ENCODE results near the gene PLEKHA5. TPM values are rescaled to one million over a fixed set of nuclear protein-coding genes. Genes with fewer than 3 reads are reported as not detected.
"Not testable (repeated sequence)": the region's sequence is repeated elsewhere in the genome, so short reads cannot be mapped to it uniquely, and the experiment has no call there.

The PLEKHA5 gene
- total RNA-seq, 1 donor from 2014 or later: 32.7 TPM

- no peak for ATAC-seq
These were observed 208.9 kb downstream of the PLEKHA5 start for GRCh38 chr12:19338405-19338804.

DNA sequence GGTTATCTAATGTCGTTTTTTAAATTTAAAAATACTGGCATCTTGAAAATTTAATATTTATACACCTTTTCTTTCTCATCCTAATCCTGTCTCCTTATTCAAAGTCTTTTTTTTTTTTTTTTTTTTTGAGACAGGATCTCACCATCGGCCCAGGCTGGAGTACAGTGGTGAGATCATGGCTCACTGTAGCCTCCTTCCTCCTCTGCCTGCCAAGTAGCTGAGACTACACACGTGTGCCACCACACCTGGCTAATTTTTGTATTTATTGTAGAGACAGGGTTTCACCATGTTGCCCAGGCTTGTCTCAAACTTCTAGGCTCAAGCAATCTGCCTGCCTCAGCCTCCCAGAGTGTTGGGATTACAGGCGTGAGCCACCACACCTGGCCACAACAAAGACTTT is 221.3 kb downstream of the PLEKHA5 start:
- peak; percentile 84 for ATAC-seq

- ATAC-seq: no peak
These were observed 221.8 kb downstream of the PLEKHA5 start for GRCh38 chr12:19351346-19351745.

- peak; percentile 80 for ATAC-seq
These were observed 240.2 kb downstream of the PLEKHA5 start for GRCh38 chr12:19369691-19370148.

- no peak for ATAC-seq
These were observed 244.1 kb downstream of the PLEKHA5 start for GRCh38 chr12:19373586-19373985.

DNA sequence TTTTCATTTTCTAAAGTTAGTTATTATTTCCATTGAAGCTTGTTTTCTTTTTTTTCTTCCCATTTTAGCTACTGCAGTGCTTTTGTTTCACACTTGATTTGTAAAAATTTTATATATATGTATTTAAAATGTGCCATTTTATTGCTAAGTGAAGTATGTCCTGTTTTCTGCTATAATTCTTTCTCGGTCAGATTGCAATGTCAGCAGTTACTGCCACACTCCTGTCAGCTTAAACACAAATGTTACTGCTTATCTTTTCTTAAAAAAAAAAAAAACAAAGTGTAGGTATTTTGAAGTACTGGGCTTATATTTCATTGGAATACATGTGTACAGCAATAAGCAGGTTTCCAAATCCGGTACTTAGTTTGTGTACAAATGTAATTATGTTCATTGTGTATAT is 246.4 kb downstream of the PLEKHA5 start:
- ATAC-seq: no peak

GRCh38 chr12:19376691-19377090 is 247.2 kb downstream of the PLEKHA5 start:
- ATAC-seq: no peak

- peak; percentile 85 for ATAC-seq
These were observed 252.6 kb downstream of the PLEKHA5 start for GRCh38 chr12:19382111-19382526.

- ATAC-seq: peak; percentile 48
These were observed 253.0 kb downstream of the PLEKHA5 start for GRCh38 chr12:19382563-19382962.

DNA sequence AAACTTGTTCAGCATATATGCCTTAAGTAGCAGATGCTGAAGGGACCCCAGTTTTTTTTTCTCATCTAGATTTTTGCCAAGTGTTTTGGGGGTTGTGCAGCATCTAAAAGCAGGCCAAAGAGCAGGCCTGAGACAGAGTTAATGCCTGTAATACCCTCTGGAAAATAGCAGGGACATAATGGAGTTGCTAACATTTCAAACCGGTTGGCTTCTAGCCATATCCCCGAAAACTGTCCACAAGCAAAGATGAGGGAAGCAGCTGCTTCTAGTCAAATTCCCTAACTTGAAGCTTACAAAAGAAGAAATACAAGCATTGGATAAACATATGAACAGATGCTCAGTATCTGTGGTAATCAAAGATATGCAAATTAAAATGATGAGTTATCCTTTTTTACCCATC is 257.6 kb downstream of the PLEKHA5 start:
- ATAC-seq: no peak

GRCh38 chr12:19388131-19388549 is 258.6 kb downstream of the PLEKHA5 start:
- no peak for ATAC-seq

DNA sequence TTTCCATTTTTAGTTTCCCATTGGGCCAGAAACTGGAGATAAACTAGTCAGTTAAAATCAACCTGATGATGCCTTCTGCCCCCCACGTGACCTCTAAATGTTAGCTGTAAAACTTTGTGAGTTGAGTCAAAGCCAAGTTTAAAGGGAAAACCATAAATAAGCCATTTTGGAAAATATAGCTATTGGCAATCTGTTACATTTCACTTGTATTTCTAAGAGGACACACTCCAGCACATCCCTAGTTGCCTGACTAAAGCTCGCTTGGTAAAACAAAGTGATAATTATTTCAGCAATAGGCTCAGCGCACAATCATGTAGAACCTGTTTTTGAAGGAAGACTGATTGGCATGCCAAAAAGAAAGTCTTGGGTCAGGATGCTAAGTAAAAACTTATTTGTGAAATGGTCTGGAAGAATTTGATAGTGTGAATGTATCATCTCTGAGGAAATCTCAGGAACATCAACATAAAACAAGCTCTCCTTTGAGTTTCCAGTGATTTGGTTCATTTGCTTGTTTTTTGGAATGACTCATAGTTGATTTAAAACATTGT is 260.6 kb downstream of the PLEKHA5 start:
- ATAC-seq: peak; percentile 69

DNA sequence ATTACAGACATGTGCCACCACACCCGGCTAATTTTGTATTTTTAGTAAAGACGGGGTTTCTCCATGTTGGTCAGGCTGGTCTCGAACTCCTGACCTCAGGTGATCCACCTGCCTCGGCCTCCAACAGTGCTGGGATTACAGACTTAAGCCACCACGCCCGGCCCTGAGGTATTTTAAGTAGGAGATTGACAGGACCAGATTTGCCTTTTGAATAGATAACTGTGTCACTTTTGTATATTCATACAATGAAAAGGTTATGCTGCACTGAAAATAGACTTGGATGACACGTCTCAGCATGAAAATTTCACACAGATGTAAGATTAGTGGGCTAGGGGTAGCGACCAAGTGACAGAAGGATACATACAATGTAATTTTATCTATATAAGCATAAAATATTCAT is 263.1 kb downstream of the PLEKHA5 start:
- not testable (repeated sequence) for ATAC-seq

GRCh38 chr12:19394385-19394784 is 264.9 kb downstream of the PLEKHA5 start:
- no peak for ATAC-seq

DNA sequence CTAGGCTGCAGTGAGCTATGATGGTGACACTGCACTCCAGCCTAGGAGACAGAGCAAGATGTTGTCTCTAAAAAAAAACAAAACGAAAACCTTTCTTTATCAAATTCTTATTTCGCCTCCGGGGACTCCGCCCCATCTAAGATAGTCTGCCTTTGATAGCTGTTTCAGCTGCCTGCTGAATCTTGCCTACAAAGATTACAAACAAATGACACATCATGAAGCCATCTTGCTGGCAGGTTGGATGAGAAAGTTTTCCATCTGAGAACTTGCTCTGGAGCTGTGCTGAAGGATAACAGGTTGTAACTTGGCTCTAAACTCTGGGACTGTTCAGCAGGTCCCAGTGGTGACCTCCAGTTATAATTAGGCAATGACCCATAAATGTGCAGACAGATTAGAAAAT is 268.0 kb downstream of the PLEKHA5 start:
- peak; percentile 77 for ATAC-seq

GRCh38 chr12:19398376-19399363 is 269.1 kb downstream of the PLEKHA5 start:
- no peak for ATAC-seq

GRCh38 chr12:19400649-19401285 is 271.2 kb downstream of the PLEKHA5 start:
- not testable (repeated sequence) for ATAC-seq

- ATAC-seq: peak; percentile 94
These were observed 272.7 kb downstream of the PLEKHA5 start for GRCh38 chr12:19402211-19402610.

DNA sequence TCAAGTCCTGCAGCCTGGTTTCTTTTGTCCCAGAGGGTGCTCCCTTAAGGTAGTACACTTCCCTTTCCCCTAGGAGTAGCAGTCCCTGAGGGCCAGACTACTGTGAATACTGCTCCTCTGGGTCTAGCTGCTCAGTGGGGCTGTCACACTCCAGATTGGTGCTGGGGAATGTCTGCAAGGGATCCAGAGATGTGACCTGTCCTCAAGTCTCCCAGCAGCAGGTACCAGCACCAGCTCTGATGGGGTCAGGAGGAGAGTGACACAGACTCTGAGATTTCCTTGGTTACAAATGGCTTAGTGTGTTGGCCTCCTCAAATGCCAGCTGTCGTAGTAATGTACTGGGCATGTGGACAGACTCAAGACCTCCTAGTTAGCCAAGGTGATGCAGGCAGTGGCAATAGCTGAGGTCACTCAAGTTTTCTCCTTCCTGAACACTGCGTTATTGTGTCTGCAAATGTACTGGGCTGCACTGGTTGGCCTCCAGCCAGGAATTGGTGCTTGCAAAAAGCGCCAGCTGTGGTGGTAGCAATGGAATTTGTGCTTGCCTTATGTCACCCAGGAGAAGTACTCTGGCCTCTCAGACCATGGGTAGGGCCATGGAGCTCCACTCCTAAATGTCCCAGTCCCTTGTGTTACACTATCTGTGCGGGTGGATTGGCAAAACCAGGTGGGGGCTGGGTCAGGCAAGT is 273.4 kb downstream of the PLEKHA5 start:
- peak; percentile 51 for ATAC-seq

DNA sequence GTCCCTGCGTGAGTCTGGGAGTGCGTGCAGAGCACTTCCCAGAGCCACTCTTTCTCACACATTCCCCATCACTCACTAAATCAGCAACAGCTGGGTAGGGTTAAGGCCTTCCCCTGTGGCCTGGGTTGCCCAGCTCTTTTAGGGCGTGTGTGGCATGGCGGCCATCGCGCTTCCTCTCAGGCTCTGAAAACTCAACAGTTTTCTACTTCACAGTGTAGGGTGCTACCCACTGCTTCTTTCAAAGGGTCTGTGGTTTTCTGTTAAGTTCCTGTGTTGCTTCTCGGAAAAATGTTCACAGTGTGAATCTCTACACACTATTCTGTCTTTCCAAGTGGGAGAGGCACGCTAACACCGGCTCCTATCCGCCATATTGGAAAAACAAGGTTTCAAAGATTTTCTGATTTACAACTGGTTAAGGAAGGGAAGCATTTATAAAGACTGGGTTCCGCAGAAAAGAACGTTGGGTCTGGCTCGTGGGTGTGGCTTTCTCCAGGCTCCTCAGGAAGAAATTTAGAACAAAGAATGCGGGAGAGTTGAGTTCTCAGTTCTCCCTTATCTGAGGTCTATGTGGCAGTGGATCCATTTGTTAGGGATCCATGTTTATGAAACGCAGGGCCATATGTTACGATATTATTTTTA is 274.8 kb downstream of the PLEKHA5 start:
- no peak for ATAC-seq

DNA sequence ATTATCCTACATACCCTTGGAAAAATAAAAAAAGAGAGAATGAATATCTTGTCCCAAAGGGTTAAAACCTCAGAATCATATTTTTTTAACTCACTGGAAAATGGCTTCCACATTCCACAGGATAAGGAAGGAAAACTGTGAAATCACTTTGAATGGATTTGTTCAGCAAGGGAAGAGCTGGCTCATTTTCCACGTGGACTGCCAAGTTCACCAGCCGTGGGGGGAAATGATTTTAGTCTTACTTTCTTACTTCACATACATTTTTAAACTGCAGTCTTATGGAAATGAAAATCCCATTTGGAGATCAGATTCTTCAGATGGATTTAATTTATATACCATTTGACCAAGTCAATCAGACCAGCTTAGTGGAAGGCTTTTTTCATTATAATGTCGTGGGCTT is 279.8 kb downstream of the PLEKHA5 start:
- ATAC-seq: no peak

DNA sequence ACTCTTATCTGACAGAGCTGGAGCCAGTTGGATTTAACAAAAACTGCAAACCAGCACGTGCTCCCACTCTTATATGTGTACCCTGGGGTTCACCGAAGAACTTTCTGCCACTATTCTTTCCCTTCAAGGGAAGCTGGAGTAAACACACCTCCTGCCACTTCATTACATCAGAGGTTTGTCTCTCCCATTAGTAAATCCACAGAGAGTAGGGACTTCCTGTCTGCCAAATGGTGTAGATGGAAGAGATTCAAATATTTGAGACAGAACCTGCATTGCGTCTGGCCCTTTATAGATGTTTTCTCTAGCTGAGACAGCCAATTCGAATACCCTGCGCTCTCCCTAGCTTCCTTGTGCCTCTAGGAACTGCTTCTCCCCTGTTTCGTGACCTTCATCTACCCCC is 280.7 kb downstream of the PLEKHA5 start:
- ATAC-seq: peak; percentile 11
